Keratinocyte (primary cell): ENCODE measurements around the gene FAM193B.
"Not testable (repeated sequence)": the region's sequence is repeated elsewhere in the genome, so short reads cannot be mapped to it uniquely, and the experiment has no call there.

Experiments used
- CTCF ChIP-seq, 3 experiments: IDR thresholded peaks in 1 of 3; conservative IDR thresholded peaks in 1 of 3; optimal IDR thresholded peaks in 1 of 3; 2 replicates in 2 of 3; 3 replicates in 1 of 3; pipeline versions ENCODE3 to v1.5.1; 2011; ENCODE audit warnings: low read length in 3 of 3, mild to moderate bottlenecking in 3 of 3, moderate library complexity in 2 of 3, control low read depth in 1 of 3, inconsistent platforms in 1 of 3; ENCODE audit not compliant: insufficient read depth in 2 of 3; ENCODE audit errors: extremely low read depth in 1 of 3
- EZH2 ChIP-seq: IDR thresholded peaks from one replicate; pipeline ENCODE4 v1.6.1; 2012; ENCODE audit warnings: inconsistent platforms, mild to moderate bottlenecking, low read length, moderate library complexity

- TF ChIP-seq CTCF (optimal IDR thresholded peaks at IDR 0.05 in 1 of 3, IDR thresholded peaks at IDR 0.05 in 1 of 3, conservative IDR thresholded peaks at IDR 0.05 in 1 of 3; ENCODE audit: extremely low read depth in 1 of 3, insufficient read depth in 2 of 3, low read length in 3 of 3); EZH2: not testable (repeated sequence)
These were observed 5.1 kb upstream of the FAM193B start for GRCh38 chr5:177559446-177559941.
